K562 (cell line): ENCODE results near the gene EFEMP2. TPM values are rescaled to one million over a fixed set of nuclear protein-coding genes. Genes with fewer than 3 reads are reported as not detected.

Experiments
- ARID1B ChIP-seq: fragments of 450-650 bp; IDR thresholded peaks from 2 replicates; pipeline ENCODE4 v1.6.1; 2016; ENCODE audit warnings: antibody characterized with exemption, mild to moderate bottlenecking, inconsistent platforms
- BRD4 ChIP-seq: fragments of 200-600 bp; sonication (generic); IDR thresholded peaks from 2 replicates; pipeline ENCODE4 v1.6.1; 2017; ENCODE audit warnings: inconsistent platforms
- CBX2 ChIP-seq: fragments of 200-600 bp; sonication (generic); IDR thresholded peaks from one replicate; pipeline ENCODE4 v1.6.1; 2012; ENCODE audit warnings: mild to moderate bottlenecking, low read length, inconsistent platforms; ENCODE audit not compliant: insufficient read depth, poor library complexity, severe bottlenecking
- DLX4 ChIP-seq: fragments of 250-450 bp; sonication (Bioruptor Pico); IDR thresholded peaks from 2 replicates; pipeline ENCODE4 v1.6.1; 2021; ENCODE audit warnings: mild to moderate bottlenecking
- E2F1 ChIP-seq: sonication (generic); formaldehyde crosslinking; IDR thresholded peaks from 2 replicates; pipeline ENCODE4 v1.8.1; 2023; ENCODE audit warnings: mild to moderate bottlenecking, missing genetic modification reagents, moderate library complexity
- E2F4 ChIP-seq: sonication (generic); formaldehyde crosslinking; IDR thresholded peaks from 2 replicates; pipeline ENCODE4 v1.8.0; 2022; ENCODE audit warnings: mild to moderate bottlenecking, low read depth, missing genetic modification reagents
- FOXP1 ChIP-seq: sonication (generic); formaldehyde crosslinking; IDR thresholded peaks from 2 replicates; pipeline ENCODE4 v1.8.0; 2022; ENCODE audit warnings: mild to moderate bottlenecking, missing genetic modification reagents
- HMG20A ChIP-seq: fragments of 450-650 bp; formaldehyde crosslinking; conservative IDR thresholded peaks from 2 replicates; pipeline ENCODE4 v1.4.0; 2020; ENCODE audit warnings: mild to moderate bottlenecking, mixed read lengths
- IRF9 ChIP-seq: fragments of 450-650 bp; IDR thresholded peaks from 2 replicates; pipeline ENCODE4 v1.6.1; 2016; ENCODE audit warnings: missing biosample characterization, missing genetic modification characterization
- MAFK ChIP-seq: IDR thresholded peaks from 2 replicates; pipeline ENCODE4 v1.6.1; 2011; ENCODE audit warnings: low read length, improper control_type of control experiment
- MYNN ChIP-seq, 2 experiments: sonication (generic); formaldehyde crosslinking in 1 of 2; IDR thresholded peaks; 2 replicates each; pipeline versions ENCODE4 v1.5.0 to v1.6.1; 2016 to 2020; ENCODE audit warnings: antibody characterized with exemption in 1 of 2, missing genetic modification reagents in 1 of 2
- PKNOX1 ChIP-seq: fragments of 450-650 bp; IDR thresholded peaks from 2 replicates; pipeline ENCODE4 v1.6.1; 2016
- POLR3G ChIP-seq: IDR thresholded peaks from 2 replicates; pipeline ENCODE4 v1.6.1; 2011; ENCODE audit not compliant: insufficient read length, insufficient replicate concordance; ENCODE audit errors: extremely low read depth
- THRA ChIP-seq: fragments of 450-650 bp; IDR thresholded peaks from 2 replicates; pipeline ENCODE4 v1.6.1; 2017; ENCODE audit warnings: mild to moderate bottlenecking, moderate library complexity
- ZBTB11 ChIP-seq, 3 experiments: fragments of 200-800 bp in 1 of 3; fragments of 250-450 bp in 1 of 3; fragments of 450-650 bp in 1 of 3; sonication (Bioruptor Pico) in 1 of 3; sonication (Bioruptor generic) in 1 of 3; formaldehyde crosslinking in 1 of 3; IDR thresholded peaks; 2 replicates each; pipeline versions ENCODE4 v1.6.1 to v1.8.0; 2016 to 2022; ENCODE audit warnings: mild to moderate bottlenecking in 2 of 3, missing genetic modification characterization in 2 of 3, missing compliant biosample characterization in 1 of 3, moderate library complexity in 1 of 3
- ZNF175 ChIP-seq: fragments of 200-800 bp; sonication (Bioruptor generic); IDR thresholded peaks from 2 replicates; pipeline ENCODE4 v1.6.1; 2016; ENCODE audit warnings: low read depth, mild to moderate bottlenecking, missing genetic modification characterization, missing compliant biosample characterization
- ZNF561 ChIP-seq: fragments of 450-650 bp; formaldehyde crosslinking; conservative IDR thresholded peaks from 2 replicates; pipeline ENCODE4 v1.4.0; 2020; ENCODE audit warnings: mild to moderate bottlenecking, moderate library complexity
- polyA plus RNA-seq, 8 experiments: library from polyadenylated mRNA; depleted of rRNA in 4 of 8; stranded (reverse) in 5 of 8; unstranded in 3 of 8; fragments of >200 nt; fragmentation: Nextera tagmentation in 2 of 8; fragmentation: Illumina TruSeq in 1 of 8; extraction: Ambion mirVana in 2 of 8; extraction: Trizol in 1 of 8; gene quantifications; 2 replicates each; pipeline versions ENCODE4 v1.2.1 to v1.2.3, GENCODE V29; 2011 to 2014; ENCODE audit warnings: inconsistent platforms in 1 of 8, missing spikeins in 1 of 8
- total RNA-seq, 7 experiments: library from RNA; depleted of rRNA in 6 of 7; stranded (reverse); fragments of >200 nt in 6 of 7; fragmentation: Illumina TruSeq in 2 of 7; extraction: Trizol in 2 of 7; gene quantifications; 2 replicates each; pipeline versions ENCODE4 v1.2.1 to v1.2.3, GENCODE V29; 2011 to 2021; ENCODE audit warnings: low replicate concordance in 1 of 7

The EFEMP2 gene
- total and polyA plus RNA-seq, 9 of the 15 experiments (the other 6 are each of a cell fraction or from before 2014, with no cell fraction given), result 0.07 to 2.9 (median 0.69) TPM; not detected in 1

- TF ChIP-seq DLX4 (CRISPR knock-in tag) (no peak), PKNOX1 (no peak), ZNF175 (CRISPR knock-in tag) (no peak), MAFK (no peak), IRF9 (tag) (no peak), THRA (no peak), E2F4 (CRISPR knock-in tag) (no peak), ZBTB11 (CRISPR knock-in tag; IDR thresholded peaks at IDR 0.05) (peak; percentile 71 to 95 (median 79); a peak in 5 of 6 replicates), BRD4 (no peak), POLR3G (no peak), E2F1 (CRISPR knock-in tag) (no peak), FOXP1 (no peak; the same call in 1 of the 2 replicates), HMG20A (no peak), ARID1B (peak; percentile 8; the same call in 1 of the 2 replicates), CBX2 (no peak), MYNN (IDR thresholded peaks at IDR 0.05) (no peak), MYNN (CRISPR knock-in tag; IDR thresholded peaks at IDR 0.05) (no peak), ZNF561 (CRISPR knock-in tag) (no peak)
These were observed 15.7 kb upstream of the EFEMP2 start, which contains the start of gene FIBP (continued) for GRCh38 chr11:65888163-65888814.
